H9 (cell line): ENCODE results near the gene ST6GALNAC3. TPM values are rescaled to one million over a fixed set of nuclear protein-coding genes. Genes with fewer than 3 reads are reported as not detected.

Experiments
- DNase-seq: peaks from one replicate; pipeline ENCODE4 v3.0.0-alpha.2; 2017
- H2AFZ ChIP-seq: one replicate; pipeline ENCODE4 v1.6.1; 2013; ENCODE audit warnings: mild to moderate bottlenecking, low read length, control low read depth, moderate library complexity
- H2AK5ac ChIP-seq: 2 replicates; pipeline ENCODE4 v1.6.1; 2013; ENCODE audit warnings: low read length, control low read depth, mixed read lengths; ENCODE audit not compliant: insufficient read length
- H2BK120ac ChIP-seq: one replicate; pipeline ENCODE4 v1.6.1; 2013; ENCODE audit warnings: low read depth, mild to moderate bottlenecking, low read length, control low read depth, inconsistent platforms; ENCODE audit not compliant: poor library complexity, severe bottlenecking
- H2BK12ac ChIP-seq: 2 replicates; pipeline ENCODE4 v1.6.1; 2013; ENCODE audit warnings: low read length, control low read depth, mixed read lengths, low read depth; ENCODE audit not compliant: insufficient read length
- H2BK15ac ChIP-seq: 2 replicates; pipeline ENCODE4 v1.6.1; 2013; ENCODE audit warnings: low read depth, low read length, control low read depth
- H2BK20ac ChIP-seq: one replicate; pipeline ENCODE4 v1.6.1; 2013; ENCODE audit warnings: low read depth, mild to moderate bottlenecking, low read length, control low read depth, inconsistent platforms; ENCODE audit not compliant: poor library complexity, severe bottlenecking
- H2BK5ac ChIP-seq: 2 replicates; pipeline ENCODE4 v1.6.1; 2013; ENCODE audit warnings: low read length, control low read depth, mixed read lengths; ENCODE audit not compliant: insufficient read length
- H3K14ac ChIP-seq: 2 replicates; pipeline ENCODE4 v1.6.1; 2013; ENCODE audit warnings: low read length, control low read depth; ENCODE audit not compliant: insufficient read depth
- H3K18ac ChIP-seq: 2 replicates; pipeline ENCODE4 v1.6.1; 2013; ENCODE audit warnings: low read depth, mild to moderate bottlenecking, mixed read lengths, low read length, control low read depth; ENCODE audit not compliant: insufficient read length
- H3K23ac ChIP-seq: 2 replicates; pipeline ENCODE4 v1.6.1; 2013; ENCODE audit warnings: low read length, control low read depth, mixed read lengths, low read depth; ENCODE audit not compliant: insufficient read length
- H3K23me2 ChIP-seq: 2 replicates; pipeline ENCODE4 v1.6.1; 2013; ENCODE audit warnings: low read depth, mild to moderate bottlenecking, mixed read lengths, low read length, control low read depth; ENCODE audit not compliant: insufficient read length, poor library complexity, severe bottlenecking
- H3K27ac ChIP-seq: 2 replicates; pipeline ENCODE4 v1.5.1; 2013; ENCODE audit warnings: low read length, control low read depth, mixed read lengths, low read depth; ENCODE audit not compliant: insufficient read length
- H3K27me3 ChIP-seq: 2 replicates; pipeline ENCODE4 v1.6.1; 2013; ENCODE audit warnings: low read length, control low read depth, inconsistent platforms; ENCODE audit not compliant: insufficient read depth
- H3K4ac ChIP-seq: 2 replicates; pipeline ENCODE4 v1.6.1; 2013; ENCODE audit warnings: low read depth, mild to moderate bottlenecking, control low read depth, inconsistent platforms, low read length, moderate library complexity
- H3K4me1 ChIP-seq: 2 replicates; pipeline ENCODE4 v1.6.1; 2013; ENCODE audit warnings: low read length, control low read depth, inconsistent platforms; ENCODE audit not compliant: insufficient read depth
- H3K4me2 ChIP-seq: 2 replicates; pipeline ENCODE4 v1.6.1; 2013; ENCODE audit warnings: low read length, control low read depth, mixed read lengths; ENCODE audit not compliant: insufficient read length, insufficient read depth
- H3K56ac ChIP-seq: 2 replicates; pipeline ENCODE4 v1.6.1; 2013; ENCODE audit warnings: low read depth, mild to moderate bottlenecking, mixed read lengths, low read length, control low read depth; ENCODE audit not compliant: insufficient read length
- H3K79me1 ChIP-seq: 2 replicates; pipeline ENCODE4 v1.6.1; 2013; ENCODE audit warnings: low read depth, mild to moderate bottlenecking, moderate library complexity, low read length, control low read depth, inconsistent platforms; ENCODE audit not compliant: insufficient read depth, poor library complexity, severe bottlenecking
- H3K79me2 ChIP-seq: 2 replicates; pipeline ENCODE4 v1.6.1; 2013; ENCODE audit warnings: low read length, control low read depth, inconsistent platforms; ENCODE audit not compliant: insufficient read depth
- H3K9ac ChIP-seq: 2 replicates; pipeline ENCODE4 v1.6.1; 2013; ENCODE audit warnings: low read length, control low read depth, mixed read lengths; ENCODE audit not compliant: insufficient read length; ENCODE audit errors: extremely low read depth
- H3K9me3 ChIP-seq: one replicate; pipeline ENCODE4 v1.6.1; 2013; ENCODE audit warnings: low read depth, low read length, inconsistent platforms; ENCODE audit not compliant: control insufficient read depth
- H3T11ph ChIP-seq: one replicate; pipeline ENCODE4 v1.6.1; 2013; ENCODE audit warnings: mild to moderate bottlenecking, low read length, control low read depth, inconsistent platforms
- H4K20me1 ChIP-seq: one replicate; pipeline ENCODE4 v1.6.1; 2013; ENCODE audit not compliant: control insufficient read depth, insufficient read length, insufficient read depth
- H4K5ac ChIP-seq: 2 replicates; pipeline ENCODE4 v1.6.1; 2013; ENCODE audit warnings: low read depth, mild to moderate bottlenecking, mixed read lengths, low read length, control low read depth; ENCODE audit not compliant: insufficient read length
- H4K8ac ChIP-seq: replicated peaks from 2 replicates; pipeline ENCODE4 v1.6.1; 2013; ENCODE audit warnings: low read length, control low read depth, mixed read lengths, low read depth; ENCODE audit not compliant: insufficient read length
- H4K91ac ChIP-seq: 2 replicates; pipeline ENCODE4 v1.6.1; 2013; ENCODE audit warnings: low read depth, mild to moderate bottlenecking, moderate library complexity, mixed read lengths, low read length, control low read depth; ENCODE audit not compliant: insufficient read length
- H3K27ac Mint-ChIP-seq, 3 experiments: 2 replicates in 2 of 3; 3 replicates in 1 of 3; pipeline ENCODE4 v1.8.0; 2020 to 2021; ENCODE audit warnings: mixed read lengths in 3 of 3, mild to moderate bottlenecking in 1 of 3, moderate library complexity in 1 of 3
- H3K27me3 Mint-ChIP-seq: 2 replicates; pipeline ENCODE4 v1.8.0; 2021; ENCODE audit warnings: low read depth, mild to moderate bottlenecking, moderate library complexity, mixed read lengths
- H3K36me3 Mint-ChIP-seq, 3 experiments: 2 replicates in 2 of 3; 3 replicates in 1 of 3; pipeline ENCODE4 v1.8.0; 2020 to 2021; ENCODE audit warnings: low read depth in 3 of 3, mixed read lengths in 3 of 3; ENCODE audit not compliant: insufficient read depth in 1 of 3
- H3K4me1 Mint-ChIP-seq, 2 experiments: 2 replicates each; pipeline ENCODE4 v1.8.0; 2020; ENCODE audit warnings: mixed read lengths in 2 of 2
- H3K4me3 Mint-ChIP-seq, 2 experiments: 2 replicates in 1 of 2; 3 replicates in 1 of 2; pipeline ENCODE4 v1.8.0; 2020 to 2021; ENCODE audit warnings: mild to moderate bottlenecking in 2 of 2, mixed read lengths in 2 of 2, moderate library complexity in 1 of 2
- H3K9me3 Mint-ChIP-seq, 2 experiments: 2 replicates in 1 of 2; 3 replicates in 1 of 2; pipeline ENCODE4 v1.8.0; 2020; ENCODE audit warnings: mild to moderate bottlenecking in 2 of 2, mixed read lengths in 2 of 2, moderate library complexity in 1 of 2
- WGBS: extraction: QIAGEN DNeasy Blood & Tissue Kit; methylation state at CpG from one replicate; pipeline ENCODE4 v1.1.7; 2013; ENCODE audit warnings: missing lambda C conversion rate, low lambda C conversion rate, mixed read lengths; ENCODE audit not compliant: insufficient read length; ENCODE audit errors: extremely low coverage; 5-methylcytosine and 5-hydroxymethylcytosine counted together
- total RNA-seq: library from RNA; stranded (reverse); gene quantifications from 2 replicates; pipeline ENCODE4 v1.2.1, GENCODE V29; 2021
- TF ChIP-seq, protein P1 (sequence below): fragments of 200-600 bp; sonication (generic); conservative IDR thresholded peaks from 3 replicates; pipeline ENCODE4 v1.8.0; 2021; ENCODE audit warnings: antibody characterized with exemption, mild to moderate bottlenecking

The ST6GALNAC3 gene
- total RNA-seq, 1 experiment from 2014 or later = 11.2 TPM

- H3K4ac ChIP-seq = no peak overlapping the region
- no peak overlapping the region for H3K27ac ChIP-seq
- H2BK12ac ChIP-seq = no peak overlapping the region
- no peak overlapping the region for H2BK20ac ChIP-seq
- no peaks in the 10 kb centered on the region for H3K4me1 ChIP-seq
- no peaks in the 10 kb centered on the region for H3K23me2 ChIP-seq
- H4K8ac ChIP-seq = no peak overlapping the region
- H2BK120ac ChIP-seq = no peak overlapping the region
- Mint-ChIP-seq H3K4me1 (peaks cover 8 to 13% of the 10 kb centered on the region in 2 experiments), H3K27me3 (no peaks in the 10 kb centered on the region), H3K9me3 (peaks cover 0 to 4% of the 10 kb centered on the region in 2 experiments; a peak in 1 of 5 replicates), H3K36me3 (no peaks in the 10 kb centered on the region; a peak in 1 of 7 replicates), H3K27ac (no peak overlapping the region), H3K4me3 (no peak overlapping the region)
- H3T11ph ChIP-seq = no peak overlapping the region
- no peak overlapping the region for H2BK5ac ChIP-seq
- no peak overlapping the region for H2AFZ ChIP-seq
- no peaks in the 10 kb centered on the region for H3K9me3 ChIP-seq
- no peaks in the 10 kb centered on the region for H4K20me1 ChIP-seq
- H3K9ac ChIP-seq = no peak overlapping the region
- no peak overlapping the region for H3K18ac ChIP-seq
- no peak overlapping the region for H4K5ac ChIP-seq
- no peak overlapping the region for H3K23ac ChIP-seq
- H3K79me2 ChIP-seq = no peaks in the 10 kb centered on the region
- H3K79me1 ChIP-seq = no peaks in the 10 kb centered on the region
- H3K56ac ChIP-seq = no peak overlapping the region
- H3K14ac ChIP-seq = no peak overlapping the region
- TF ChIP-seq, protein P1, sequence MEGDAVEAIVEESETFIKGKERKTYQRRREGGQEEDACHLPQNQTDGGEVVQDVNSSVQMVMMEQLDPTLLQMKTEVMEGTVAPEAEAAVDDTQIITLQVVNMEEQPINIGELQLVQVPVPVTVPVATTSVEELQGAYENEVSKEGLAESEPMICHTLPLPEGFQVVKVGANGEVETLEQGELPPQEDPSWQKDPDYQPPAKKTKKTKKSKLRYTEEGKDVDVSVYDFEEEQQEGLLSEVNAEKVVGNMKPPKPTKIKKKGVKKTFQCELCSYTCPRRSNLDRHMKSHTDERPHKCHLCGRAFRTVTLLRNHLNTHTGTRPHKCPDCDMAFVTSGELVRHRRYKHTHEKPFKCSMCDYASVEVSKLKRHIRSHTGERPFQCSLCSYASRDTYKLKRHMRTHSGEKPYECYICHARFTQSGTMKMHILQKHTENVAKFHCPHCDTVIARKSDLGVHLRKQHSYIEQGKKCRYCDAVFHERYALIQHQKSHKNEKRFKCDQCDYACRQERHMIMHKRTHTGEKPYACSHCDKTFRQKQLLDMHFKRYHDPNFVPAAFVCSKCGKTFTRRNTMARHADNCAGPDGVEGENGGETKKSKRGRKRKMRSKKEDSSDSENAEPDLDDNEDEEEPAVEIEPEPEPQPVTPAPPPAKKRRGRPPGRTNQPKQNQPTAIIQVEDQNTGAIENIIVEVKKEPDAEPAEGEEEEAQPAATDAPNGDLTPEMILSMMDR = no peak
- H4K91ac ChIP-seq = no peak overlapping the region
- no CpG with 5 or more reads among the region's 6 CpGs for WGBS
- H3K27me3 ChIP-seq = no peaks in the 10 kb centered on the region
- H2BK15ac ChIP-seq = no peak overlapping the region
- DNase-seq = no peak
- no peak overlapping the region for H3K4me2 ChIP-seq
- no peak overlapping the region for H2AK5ac ChIP-seq
Measured at GRCh38 chr1:76568573-76569238, 494.2 kb downstream of the ST6GALNAC3 start.
